ENCODE results near the gene PBOV1.

PBOV1 gene

DNA sequence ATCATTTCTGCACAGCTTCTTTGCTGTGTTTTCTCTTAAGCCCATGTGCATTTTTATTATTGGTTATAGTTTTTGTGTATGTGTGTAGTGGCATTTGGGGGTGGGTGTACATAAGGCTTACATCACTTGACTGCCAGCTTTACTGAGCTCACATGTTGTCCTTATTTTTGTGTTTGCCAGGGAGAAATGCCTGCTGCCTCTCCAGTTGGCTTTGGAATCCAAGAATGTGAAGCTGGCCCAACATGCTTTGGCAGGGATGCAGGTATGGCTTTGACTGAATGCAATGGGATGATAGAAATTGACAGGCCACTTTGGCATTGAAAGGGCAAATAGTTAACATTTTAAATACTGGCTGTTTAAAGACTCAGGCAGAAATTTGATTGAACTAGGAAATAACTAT, 11.4 kb downstream of the PBOV1 start:
- DNase-seq (ENCODE audit: insufficient read length, low spot score): no peak
- FAIRE-seq: no peak

- DNase-seq (ENCODE audit: insufficient read length, low spot score) (no peak), FAIRE-seq (no peak)
Measured at GRCh38 chr6:138205437-138206094, 12.7 kb downstream of the PBOV1 start.

DNA sequence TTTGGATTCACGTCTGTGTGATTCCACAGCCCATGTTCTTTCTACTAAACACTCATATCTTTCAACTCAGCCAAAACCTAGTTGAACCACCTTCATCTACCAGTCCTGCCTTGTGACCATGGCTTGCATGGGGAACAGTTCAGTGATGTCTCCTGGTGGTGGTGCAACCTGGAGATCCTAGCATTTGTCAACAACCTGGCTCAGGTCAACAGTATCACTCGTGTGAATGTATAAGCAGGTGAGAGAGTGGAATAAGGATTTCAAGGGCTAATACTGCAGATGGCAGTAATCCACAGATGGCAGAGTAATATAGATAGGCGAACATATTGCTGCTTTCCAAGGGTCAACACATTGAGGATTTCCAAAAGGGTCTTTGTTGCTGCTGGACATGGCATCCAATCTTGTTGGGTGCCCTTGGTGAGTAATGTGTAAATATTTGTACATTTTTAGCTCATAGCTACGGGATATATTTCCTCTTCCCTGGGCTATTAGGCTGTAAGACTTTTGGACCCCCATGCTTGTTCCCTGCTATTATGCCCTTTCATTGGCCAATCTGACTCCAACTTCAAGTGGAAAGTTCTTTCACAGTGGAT, 13.4 kb downstream of the PBOV1 start:
- no peak for DNase-seq (ENCODE audit: insufficient read length, low spot score)
- no peak for FAIRE-seq

- no peak for DNase-seq (ENCODE audit: insufficient read length, low spot score)
- FAIRE-seq: no peak
Measured at GRCh38 chr6:138204303-138204702, 14.0 kb downstream of the PBOV1 start.

GRCh38 chr6:138203315-138203714, 15.0 kb downstream of the PBOV1 start:
- DNase-seq (ENCODE audit: insufficient read length, low spot score) (no peak), FAIRE-seq (no peak)

DNA sequence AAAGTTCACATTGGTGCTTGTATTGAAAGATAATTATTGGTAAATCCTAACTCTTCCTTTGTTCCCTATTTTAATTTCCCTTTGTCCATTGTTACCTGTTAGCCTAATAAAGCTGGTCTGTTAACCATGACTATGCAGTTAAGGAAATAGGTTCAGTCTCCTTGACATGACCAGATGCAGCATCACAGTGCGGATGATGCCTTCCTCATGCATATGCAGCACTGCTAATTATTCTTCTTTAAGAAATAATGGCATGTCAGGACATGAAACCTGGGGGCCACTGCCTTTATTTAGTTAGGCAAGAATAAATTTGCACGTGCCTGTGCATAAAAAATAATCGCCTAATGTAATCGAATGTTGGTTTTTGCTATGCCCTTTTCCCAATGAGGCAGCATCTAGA, 16.5 kb downstream of the PBOV1 start:
- no peak for FAIRE-seq
- no peak for DNase-seq (ENCODE audit: insufficient read length, low spot score)

DNA sequence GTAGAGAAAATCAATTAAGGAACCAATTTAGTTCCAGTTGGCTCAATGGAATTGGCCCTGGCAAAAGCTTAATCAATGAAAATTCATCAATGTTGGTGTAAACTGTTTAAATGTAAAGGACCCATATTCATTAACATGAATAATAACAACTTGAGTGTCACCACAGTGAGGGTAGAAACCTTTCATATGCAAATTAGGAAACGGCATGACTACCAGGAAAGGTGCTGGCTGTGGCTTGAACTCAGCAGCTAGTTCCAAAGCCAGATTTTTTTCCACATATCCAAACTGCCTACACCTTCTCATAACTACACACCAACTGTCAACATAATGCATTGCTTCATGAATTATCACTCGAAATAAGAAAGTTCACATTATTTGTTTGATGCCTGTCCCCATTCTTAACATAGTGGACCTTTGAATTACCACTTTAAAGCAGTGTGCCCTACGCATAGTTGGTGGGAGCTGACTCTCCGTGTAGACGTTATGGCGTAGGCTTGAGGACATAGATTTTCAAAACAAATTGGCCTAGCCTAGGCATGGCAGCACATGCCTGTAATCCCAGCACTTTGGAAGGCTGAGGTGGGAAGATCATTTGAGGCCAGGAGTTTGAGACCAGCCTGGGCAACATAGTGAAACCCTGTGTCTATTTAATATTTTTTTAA, 19.7 kb downstream of the PBOV1 start:
- FAIRE-seq (no peak), DNase-seq (ENCODE audit: insufficient read length, low spot score) (no peak)

DNA sequence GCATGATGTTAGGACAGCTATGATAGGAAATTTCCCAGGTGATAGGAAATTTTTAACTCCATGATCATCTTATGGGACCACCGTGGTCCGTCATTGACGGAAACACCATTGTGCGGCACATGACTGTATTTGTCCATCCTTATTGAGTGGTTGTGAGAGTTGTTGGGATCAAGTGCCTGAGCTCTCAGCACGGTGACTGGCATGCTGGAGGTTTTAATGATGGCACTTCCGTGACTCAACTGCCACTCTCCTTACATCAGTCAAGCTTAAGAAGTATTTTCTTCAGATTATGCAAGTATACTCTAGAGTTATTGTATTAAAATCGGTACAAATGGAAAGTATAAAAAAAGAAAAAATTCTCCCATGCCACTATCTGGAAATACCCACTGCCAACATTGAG, 20.7 kb downstream of the PBOV1 start:
- DNase-seq (ENCODE audit: insufficient read length, low spot score) (no peak), FAIRE-seq (no peak)

- DNase-seq (ENCODE audit: insufficient read length, low spot score) (no peak), FAIRE-seq (no peak)
Measured at GRCh38 chr6:138196122-138196738, 22.1 kb downstream of the PBOV1 start.

GRCh38 chr6:138194287-138194686, 24.0 kb downstream of the PBOV1 start:
- FAIRE-seq: no peak
- DNase-seq (ENCODE audit: insufficient read length, low spot score): no peak

GRCh38 chr6:138188278-138188941, 29.9 kb downstream of the PBOV1 start:
- no peak for DNase-seq (ENCODE audit: insufficient read length, low spot score)
- FAIRE-seq: no peak

- DNase-seq (ENCODE audit: insufficient read length, low spot score): no peak
- no peak for FAIRE-seq
Measured at GRCh38 chr6:138187156-138187555, 31.1 kb downstream of the PBOV1 start.

GRCh38 chr6:138184230-138184629, 34.1 kb downstream of the PBOV1 start:
- no peak for DNase-seq (ENCODE audit: insufficient read length, low spot score)
- no peak for FAIRE-seq

DNA sequence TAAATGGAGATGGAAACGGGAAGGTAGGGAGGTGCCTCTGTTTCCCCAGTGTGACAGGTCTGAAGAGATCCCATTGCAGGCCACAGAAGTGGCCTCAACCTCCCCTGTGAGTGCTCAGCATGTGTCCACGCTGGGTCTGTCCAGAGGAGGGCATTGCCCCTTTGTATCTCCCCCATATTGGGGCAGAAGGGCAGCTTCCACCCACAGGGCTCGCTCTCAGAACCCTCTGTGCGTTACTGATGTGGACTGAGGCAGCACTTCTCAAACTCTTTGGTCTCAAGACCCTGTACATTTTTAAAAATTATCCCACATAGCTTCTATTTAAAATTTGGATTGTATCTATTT, 34.5 kb downstream of the PBOV1 start:
- DNase-seq (ENCODE audit: insufficient read length, low spot score): no peak
- FAIRE-seq: no peak

DNA sequence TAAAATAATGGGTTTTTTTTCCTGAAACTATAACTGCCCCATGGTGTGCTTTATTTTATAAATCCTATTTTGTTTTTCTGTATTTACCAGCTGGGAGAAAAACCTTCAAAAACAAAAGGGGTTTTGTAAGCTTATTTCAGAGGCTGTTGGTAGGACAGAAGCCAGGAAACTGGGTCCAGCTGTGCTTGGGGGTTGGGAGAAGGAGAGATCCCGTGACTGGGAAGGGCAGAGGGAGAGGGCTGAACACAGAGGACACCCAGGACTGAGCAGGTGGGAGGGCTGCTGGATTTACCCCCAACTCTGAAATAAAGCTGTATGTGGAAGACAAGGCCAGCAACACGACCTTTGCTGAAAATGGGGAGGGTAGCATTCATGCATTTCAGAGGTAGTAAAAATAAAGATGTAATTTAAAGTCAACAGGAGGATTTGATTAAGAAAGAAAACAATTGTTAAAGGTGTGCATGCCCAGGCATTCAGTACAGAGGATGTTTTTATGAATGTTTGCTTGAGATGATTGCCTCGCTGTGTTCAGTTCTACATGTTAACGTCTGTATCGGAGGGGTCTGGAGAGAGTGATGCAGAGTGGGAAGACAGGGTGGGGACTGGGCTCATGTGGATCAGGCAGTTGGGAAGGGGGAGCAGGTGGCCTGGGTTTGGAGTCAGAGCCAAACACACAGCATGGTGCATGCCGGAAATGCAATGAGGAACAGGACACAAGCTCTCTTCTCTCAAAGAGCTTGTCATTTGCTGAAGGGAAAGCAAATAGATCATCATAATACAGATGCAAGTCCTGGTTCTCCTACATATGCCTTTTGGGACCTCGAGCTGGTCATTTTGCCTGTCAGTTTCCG, 35.1 kb downstream of the PBOV1 start:
- FAIRE-seq: no peak
- DNase-seq (ENCODE audit: insufficient read length, low spot score): no peak

GRCh38 chr6:138176652-138177232, 41.5 kb downstream of the PBOV1 start:
- no peak for FAIRE-seq

GRCh38 chr6:138175596-138175995, 42.7 kb downstream of the PBOV1 start:
- no peak for FAIRE-seq
- DNase-seq (ENCODE audit: insufficient read length, low spot score): no peak

More at GRCh38 chr6:138176652-138177232, 41.5 kb downstream of the PBOV1 start:
- no peak for DNase-seq (ENCODE audit: insufficient read length, low spot score)

Measured in GM19239 (cell line).